ENCODE data around the gene EXOC1.

- TF ChIP-seq EZH2 (IDR thresholded peaks at IDR 0.05; ENCODE audit: low read length, missing control alignments): no peak
- TF ChIP-seq CTCF (conservative IDR thresholded peaks at IDR 0.05 in 1 of 2, IDR thresholded peaks at IDR 0.05 in 1 of 2; ENCODE audit: low read depth in 1 of 2, low read length in 2 of 2): no peak
Measured at GRCh38 chr4:55853484-55854046, at the start of gene EXOC1.
